HUES6 (cell line): Measurements from ENCODE around the gene SLC39A9.
A peak's percentile ranks its signal among the peaks of the same experiment; 100 is the strongest.
"Not testable (repeated sequence)": the region's sequence is repeated elsewhere in the genome, so short reads cannot be mapped to it uniquely, and the experiment has no call there.

Source experiments
- H3K27ac ChIP-seq: 2 replicates; pipeline ENCODE4 v1.7.0; 2013; ENCODE audit warnings: low read depth, mild to moderate bottlenecking, low read length, inconsistent platforms
- H3K27me3 ChIP-seq: 2 replicates; pipeline ENCODE4 v1.6.1; 2013; ENCODE audit warnings: low read length; ENCODE audit not compliant: control insufficient read depth, insufficient read depth
- H3K36me3 ChIP-seq: 2 replicates; pipeline ENCODE4 v1.6.1; 2013; ENCODE audit warnings: low read length; ENCODE audit not compliant: control insufficient read depth, insufficient read depth
- H3K4me1 ChIP-seq: 2 replicates; pipeline ENCODE4 v1.6.1; 2013; ENCODE audit warnings: low read length; ENCODE audit not compliant: control insufficient read depth, insufficient read depth
- H3K4me3 ChIP-seq: 2 replicates; pipeline ENCODE4 v1.5.1; 2013; ENCODE audit warnings: low read depth, low read length
- H3K9ac ChIP-seq: one replicate; pipeline ENCODE4 v1.6.1; 2013; ENCODE audit warnings: mild to moderate bottlenecking, low read length
- H3K9me3 ChIP-seq: 2 replicates; pipeline ENCODE4 v1.6.1; 2013; ENCODE audit warnings: low read depth, low read length; ENCODE audit not compliant: control insufficient read depth, insufficient read depth

The SLC39A9 gene

GRCh38 chr14:69398818-69399210 is 322 bp downstream of the SLC39A9 start:
- Histone ChIP-seq H3K36me3 (peaks cover 25% of the 10 kb centered on the region), H3K27ac (peak overlapping the region; percentile 94), H3K4me1 (0 out of 2 replicates have a peak, but pooled peaks cover 21% of the 10 kb centered on the region), H3K27me3 (no peaks in the 10 kb centered on the region), H3K9ac (peak overlapping the region; percentile 92), H3K4me3 (peak overlapping the region; percentile 89), H3K9me3 (no peaks in the 10 kb centered on the region)

GRCh38 chr14:69399750-69400149 is 1.3 kb downstream of the SLC39A9 start:
- Histone ChIP-seq H3K9ac (no peak overlapping the region), H3K9me3 (no peaks in the 10 kb centered on the region), H3K4me3 (peak overlapping the region; percentile 89), H3K27me3 (no peaks in the 10 kb centered on the region), H3K4me1 (0 out of 2 replicates have a peak, but pooled peaks cover 21% of the 10 kb centered on the region), H3K27ac (no peak overlapping the region), H3K36me3 (peaks cover 15% of the 10 kb centered on the region)

- H3K9me3 ChIP-seq = no peaks in the 10 kb centered on the region
- H3K36me3 ChIP-seq = peaks cover 11% of the 10 kb centered on the region
- no peak overlapping the region for H3K27ac ChIP-seq
- 0 out of 2 replicates have a peak, but pooled peaks cover 21% of the 10 kb centered on the region for H3K4me1 ChIP-seq
- H3K4me3 ChIP-seq = peak overlapping the region; percentile 89
- H3K9ac ChIP-seq = no peak overlapping the region
- H3K27me3 ChIP-seq = no peaks in the 10 kb centered on the region
Observed at GRCh38 chr14:69400154-69400553, 1.7 kb downstream of the SLC39A9 start.

DNA sequence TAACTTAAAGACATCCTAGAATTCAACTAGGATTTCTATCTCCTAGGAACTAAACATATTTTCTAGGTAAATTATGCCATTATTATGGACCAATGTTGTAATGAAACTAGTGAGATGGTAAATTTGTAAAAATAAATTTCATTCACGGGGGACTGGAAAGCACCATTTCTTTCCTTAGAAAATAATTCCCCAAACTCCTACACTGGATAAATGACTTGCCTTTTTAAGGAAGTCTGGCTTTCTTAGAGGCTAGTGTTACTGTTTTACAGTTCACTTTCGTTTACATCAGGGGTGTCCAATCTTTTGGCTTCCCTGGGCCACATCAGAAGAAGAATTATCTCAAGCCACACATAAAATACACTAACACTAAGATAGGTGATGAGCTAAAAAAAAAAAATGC is 3.3 kb downstream of the SLC39A9 start:
- Histone ChIP-seq H3K36me3 (no peaks in the 10 kb centered on the region; the same call in 1 of the 2 replicates), H3K4me3 (no peak overlapping the region), H3K4me1 (0 out of 2 replicates have a peak, but pooled peaks cover 18% of the 10 kb centered on the region), H3K9me3 (no peaks in the 10 kb centered on the region), H3K9ac (no peak overlapping the region), H3K27ac (no peak overlapping the region), H3K27me3 (no peaks in the 10 kb centered on the region)

GRCh38 chr14:69404478-69404877 is 6.0 kb downstream of the SLC39A9 start:
- Histone ChIP-seq H3K27ac (no peak overlapping the region), H3K9me3 (no peaks in the 10 kb centered on the region), H3K36me3 (no peaks in the 10 kb centered on the region; the same call in 1 of the 2 replicates), H3K27me3 (no peaks in the 10 kb centered on the region), H3K9ac (no peak overlapping the region), H3K4me1 (0 out of 2 replicates have a peak, but pooled peaks cover 13% of the 10 kb centered on the region), H3K4me3 (no peak overlapping the region)

DNA sequence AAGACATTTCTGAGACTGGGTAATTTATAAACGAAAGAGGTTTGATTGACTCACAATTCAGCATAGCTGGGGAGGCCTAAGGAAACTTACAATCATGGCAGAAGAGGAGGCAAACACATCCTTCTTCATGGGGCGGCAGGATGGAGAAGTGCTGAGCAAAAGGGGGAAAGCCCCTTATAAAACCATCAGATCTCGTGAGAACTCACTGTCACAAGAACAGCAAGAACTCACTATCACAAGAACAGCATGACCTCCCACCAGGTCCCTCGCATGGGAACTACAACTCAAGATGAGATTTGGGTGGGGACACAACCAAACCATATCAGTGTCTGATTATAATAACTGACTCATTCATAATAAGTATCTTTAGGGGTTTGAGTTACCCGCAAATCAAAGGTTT is 6.4 kb downstream of the SLC39A9 start:
- no peaks in the 10 kb centered on the region for H3K27me3 ChIP-seq
- H3K9me3 ChIP-seq = no peaks in the 10 kb centered on the region

GRCh38 chr14:69405762-69406161 is 7.3 kb downstream of the SLC39A9 start:
- no peak overlapping the region for H3K4me3 ChIP-seq
- H3K27me3 ChIP-seq = no peaks in the 10 kb centered on the region
- H3K4me1 ChIP-seq = 0 out of 2 replicates have a peak, but pooled peaks cover 3% of the 10 kb centered on the region
- H3K36me3 ChIP-seq = no peaks in the 10 kb centered on the region; the same call in 1 of the 2 replicates
- H3K27ac ChIP-seq = no peak overlapping the region
- no peak overlapping the region for H3K9ac ChIP-seq
- no peaks in the 10 kb centered on the region for H3K9me3 ChIP-seq

More for the DNA sequence above, 6.4 kb downstream of the SLC39A9 start:
- no peak overlapping the region for H3K27ac ChIP-seq
- H3K36me3 ChIP-seq = no peaks in the 10 kb centered on the region; the same call in 1 of the 2 replicates
- H3K4me3 ChIP-seq = no peak overlapping the region
- no peak overlapping the region for H3K9ac ChIP-seq
- H3K4me1 ChIP-seq = 0 out of 2 replicates have a peak, but pooled peaks cover 11% of the 10 kb centered on the region

- H3K27me3 ChIP-seq = no peaks in the 10 kb centered on the region
Observed at GRCh38 chr14:69408331-69408960, 10.0 kb downstream of the SLC39A9 start.

DNA sequence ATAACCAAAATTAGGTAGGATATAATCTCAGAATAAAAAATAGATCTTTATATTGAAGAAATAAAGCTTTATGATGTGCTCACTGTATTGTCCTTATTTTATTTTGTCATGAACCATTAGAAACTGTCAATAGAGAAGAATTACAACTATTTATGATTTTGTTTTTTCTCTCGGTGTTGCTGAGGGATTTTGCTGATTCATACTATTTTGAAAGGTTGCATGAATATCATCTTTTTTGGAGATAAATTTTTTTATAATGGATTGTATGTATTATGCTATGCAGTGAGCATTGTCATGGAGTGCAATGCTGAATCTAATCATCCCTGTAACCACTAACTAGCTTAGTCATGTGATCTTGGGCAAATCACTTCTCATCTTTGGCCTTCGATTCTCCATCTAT is 15.0 kb downstream of the SLC39A9 start:
- Histone ChIP-seq H3K9ac (no peak overlapping the region), H3K36me3 (no peaks in the 10 kb centered on the region), H3K4me1 (no peaks in the 10 kb centered on the region), H3K27ac (no peak overlapping the region), H3K9me3 (no peaks in the 10 kb centered on the region), H3K27me3 (no peaks in the 10 kb centered on the region), H3K4me3 (no peak overlapping the region)

More at GRCh38 chr14:69408331-69408960, 10.0 kb downstream of the SLC39A9 start:
- no peaks in the 10 kb centered on the region; the same call in 1 of the 2 replicates for H3K36me3 ChIP-seq
- H3K4me1 ChIP-seq = no peaks in the 10 kb centered on the region
- no peak overlapping the region for H3K9ac ChIP-seq
- H3K27ac ChIP-seq = no peak overlapping the region
- H3K4me3 ChIP-seq = no peak overlapping the region
- no peaks in the 10 kb centered on the region for H3K9me3 ChIP-seq

DNA sequence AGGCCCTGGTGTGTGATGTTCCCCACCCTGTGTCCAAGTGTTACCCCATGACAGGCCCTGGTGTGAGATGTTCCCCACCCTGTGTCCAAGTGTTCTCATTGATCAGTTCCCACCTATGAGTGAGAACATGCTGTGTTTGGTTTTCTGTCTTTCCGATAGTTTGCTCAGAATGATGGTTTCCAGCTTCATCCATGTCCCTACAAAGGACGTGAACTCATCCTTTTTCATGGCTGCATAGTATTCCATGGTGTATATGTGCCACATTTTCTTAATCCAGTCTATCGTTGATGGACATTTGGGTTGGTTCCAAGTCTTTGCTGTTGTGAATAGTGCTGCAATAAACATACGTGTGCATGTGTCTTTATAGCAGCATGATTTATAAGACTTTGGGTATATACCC is 17.6 kb downstream of the SLC39A9 start:
- H3K27ac ChIP-seq, H3K9ac ChIP-seq, H3K9me3 ChIP-seq, H3K27me3 ChIP-seq, H3K4me1 ChIP-seq, H3K36me3 ChIP-seq, H3K4me3 ChIP-seq: not testable (repeated sequence)

GRCh38 chr14:69423279-69423678 is 24.8 kb downstream of the SLC39A9 start:
- Histone ChIP-seq H3K9me3 (peaks cover 10% of the 10 kb centered on the region), H3K36me3 (peaks cover 32% of the 10 kb centered on the region), H3K27me3 (no peaks in the 10 kb centered on the region), H3K4me3 (no peak overlapping the region), H3K4me1 (no peaks in the 10 kb centered on the region), H3K9ac (no peak overlapping the region), H3K27ac (no peak overlapping the region)
